OCI-LY3 (cell line): ENCODE data around the gene DNAAF9.

Experiments
- H2AFZ ChIP-seq: fragments of 200-600, 300-600 bp; shearing (Covaris generic); 2 replicates; pipeline ENCODE4 v1.6.0; 2014; ENCODE audit warnings: antibody characterized with exemption, low read depth, low read length
- H3K27ac ChIP-seq: fragments of 200-600, 300-600 bp; sonication (generic); 2 replicates; pipeline ENCODE4 v1.5.1; 2014; ENCODE audit warnings: mild to moderate bottlenecking, low read length, moderate library complexity, mixed read lengths
- H3K27me3 ChIP-seq: fragments of 200-600, 300-600 bp; sonication (generic); 2 replicates; pipeline ENCODE4 v1.6.1; 2014; ENCODE audit warnings: low read depth, low read length, mixed read lengths
- H3K36me3 ChIP-seq: fragments of 200-600, 300-600 bp; sonication (generic); replicated peaks from 2 replicates; pipeline ENCODE3; 2014; ENCODE audit warnings: low read depth, low read length, mixed read lengths
- H3K4me1 ChIP-seq: fragments of 300-600, 200-600 bp; sonication (generic); 2 replicates; pipeline ENCODE4 v1.6.1; 2014; ENCODE audit warnings: low read length, mixed read lengths
- H3K4me2 ChIP-seq: fragments of 200-600, 300-600 bp; sonication (generic); 2 replicates; pipeline ENCODE4 v1.6.1; 2014; ENCODE audit warnings: low read length, mixed read lengths
- H3K4me3 ChIP-seq: fragments of 300-600, 200-600 bp; sonication (generic); 2 replicates; pipeline ENCODE4 v1.5.1; 2014; ENCODE audit warnings: antibody characterized with exemption, mild to moderate bottlenecking, low read length, moderate library complexity
- H3K79me2 ChIP-seq: fragments of 300-600, 200-600 bp; shearing (Covaris generic); 2 replicates; pipeline ENCODE4 v1.6.1; 2014; ENCODE audit warnings: mild to moderate bottlenecking, low read length, mixed read lengths
- H3K9ac ChIP-seq: fragments of 300-600, 200-600 bp; shearing (Covaris generic); 2 replicates; pipeline ENCODE4 v1.6.0; 2014; ENCODE audit warnings: mild to moderate bottlenecking, low read length, moderate library complexity
- H3K9me3 ChIP-seq: fragments of 200-600, 300-600 bp; shearing (Covaris generic); 2 replicates; pipeline ENCODE4 v1.6.1; 2014; ENCODE audit warnings: low read length, mixed read lengths; ENCODE audit not compliant: insufficient read depth
- H4K20me1 ChIP-seq: fragments of 200-600, 300-600 bp; sonication (generic); 2 replicates; pipeline ENCODE4 v1.6.1; 2016; ENCODE audit warnings: low read length, mixed read lengths; ENCODE audit not compliant: insufficient read depth
- EZH2phosphoT487 ChIP-seq: fragments of 200-600 bp; shearing (Covaris generic); IDR thresholded peaks from 2 replicates; pipeline ENCODE4 v1.6.1; 2018; ENCODE audit warnings: antibody characterized with exemption, mixed run types, low read depth
- TF ChIP-seq, protein P1 (sequence below): fragments of 200-600, 300-600 bp; sonication (generic); IDR thresholded peaks from 2 replicates; pipeline ENCODE4 v1.5.1; 2014; ENCODE audit warnings: antibody characterized with exemption, low read length, low read depth

The DNAAF9 gene

DNA sequence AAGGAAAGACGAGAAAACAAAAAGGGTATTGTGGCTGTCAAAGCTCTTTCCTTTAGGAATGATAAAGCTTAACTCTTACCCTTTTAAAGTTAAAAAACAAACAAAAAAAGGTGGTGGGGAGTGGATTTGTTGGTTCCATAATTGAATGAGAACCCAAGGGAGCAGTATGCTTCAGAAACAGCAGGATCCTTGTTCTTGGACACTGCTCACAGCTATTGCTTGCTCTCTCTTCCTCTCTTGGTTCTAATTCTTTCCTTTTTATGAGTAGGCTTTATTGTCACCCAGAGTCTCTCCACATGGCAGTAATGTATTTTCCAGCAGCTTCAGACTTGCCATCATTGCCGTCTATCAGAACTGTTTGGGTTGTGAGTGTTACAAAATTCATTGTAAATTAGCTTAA, 44.7 kb upstream of the DNAAF9 start:
- TF ChIP-seq EZH2phosphoT487, result no peak
- TF ChIP-seq, protein P1, sequence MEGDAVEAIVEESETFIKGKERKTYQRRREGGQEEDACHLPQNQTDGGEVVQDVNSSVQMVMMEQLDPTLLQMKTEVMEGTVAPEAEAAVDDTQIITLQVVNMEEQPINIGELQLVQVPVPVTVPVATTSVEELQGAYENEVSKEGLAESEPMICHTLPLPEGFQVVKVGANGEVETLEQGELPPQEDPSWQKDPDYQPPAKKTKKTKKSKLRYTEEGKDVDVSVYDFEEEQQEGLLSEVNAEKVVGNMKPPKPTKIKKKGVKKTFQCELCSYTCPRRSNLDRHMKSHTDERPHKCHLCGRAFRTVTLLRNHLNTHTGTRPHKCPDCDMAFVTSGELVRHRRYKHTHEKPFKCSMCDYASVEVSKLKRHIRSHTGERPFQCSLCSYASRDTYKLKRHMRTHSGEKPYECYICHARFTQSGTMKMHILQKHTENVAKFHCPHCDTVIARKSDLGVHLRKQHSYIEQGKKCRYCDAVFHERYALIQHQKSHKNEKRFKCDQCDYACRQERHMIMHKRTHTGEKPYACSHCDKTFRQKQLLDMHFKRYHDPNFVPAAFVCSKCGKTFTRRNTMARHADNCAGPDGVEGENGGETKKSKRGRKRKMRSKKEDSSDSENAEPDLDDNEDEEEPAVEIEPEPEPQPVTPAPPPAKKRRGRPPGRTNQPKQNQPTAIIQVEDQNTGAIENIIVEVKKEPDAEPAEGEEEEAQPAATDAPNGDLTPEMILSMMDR, result no peak
- Histone ChIP-seq H3K9ac (no peak overlapping the region), H3K79me2 (no peaks in the 10 kb centered on the region)

DNA sequence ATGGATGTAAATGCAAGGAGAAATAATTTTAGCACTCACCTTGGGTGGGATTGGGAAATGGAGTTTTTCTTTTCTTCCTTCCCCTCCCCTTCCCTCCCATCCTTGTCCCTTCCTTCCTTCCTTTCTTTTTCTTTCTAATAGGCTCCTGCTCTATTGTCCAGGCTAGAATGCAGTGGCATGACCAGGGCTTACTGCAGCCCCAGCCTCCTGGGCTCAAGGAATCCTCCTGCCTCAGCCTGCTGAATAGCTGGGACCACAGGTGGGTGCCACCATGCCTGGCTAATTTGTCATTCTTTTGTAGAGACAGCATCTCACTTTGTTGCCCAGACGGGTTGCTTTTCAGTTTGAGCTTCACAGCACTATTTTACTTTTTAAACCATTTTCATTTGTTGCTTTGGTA, 41.9 kb upstream of the DNAAF9 start:
- H3K4me3 ChIP-seq, result no peak overlapping the region
- H4K20me1 ChIP-seq, result no peaks in the 10 kb centered on the region
- H3K27me3 ChIP-seq, result peaks cover 7% of the 10 kb centered on the region; the same call in 1 of the 2 replicates
- peaks cover 11% of the 10 kb centered on the region for H3K4me1 ChIP-seq
- no peaks in the 10 kb centered on the region for H3K36me3 ChIP-seq
- H3K27ac ChIP-seq, result no peak overlapping the region
- no peak overlapping the region for H2AFZ ChIP-seq
- TF ChIP-seq, protein P1, result no peak
- no peak for TF ChIP-seq EZH2phosphoT487
- no peaks in the 10 kb centered on the region for H3K79me2 ChIP-seq
- H3K9ac ChIP-seq, result no peak overlapping the region
- no peaks in the 10 kb centered on the region for H3K9me3 ChIP-seq
- no peak overlapping the region for H3K4me2 ChIP-seq

More for the DNA sequence above, 44.7 kb upstream of the DNAAF9 start:
- Histone ChIP-seq H3K27me3 (peaks cover 5% of the 10 kb centered on the region), H3K27ac (no peak overlapping the region), H3K4me2 (no peak overlapping the region), H2AFZ (no peak overlapping the region), H4K20me1 (no peaks in the 10 kb centered on the region), H3K4me1 (peaks cover 11% of the 10 kb centered on the region), H3K9me3 (no peaks in the 10 kb centered on the region), H3K4me3 (no peak overlapping the region), H3K36me3 (no peaks in the 10 kb centered on the region)

DNA sequence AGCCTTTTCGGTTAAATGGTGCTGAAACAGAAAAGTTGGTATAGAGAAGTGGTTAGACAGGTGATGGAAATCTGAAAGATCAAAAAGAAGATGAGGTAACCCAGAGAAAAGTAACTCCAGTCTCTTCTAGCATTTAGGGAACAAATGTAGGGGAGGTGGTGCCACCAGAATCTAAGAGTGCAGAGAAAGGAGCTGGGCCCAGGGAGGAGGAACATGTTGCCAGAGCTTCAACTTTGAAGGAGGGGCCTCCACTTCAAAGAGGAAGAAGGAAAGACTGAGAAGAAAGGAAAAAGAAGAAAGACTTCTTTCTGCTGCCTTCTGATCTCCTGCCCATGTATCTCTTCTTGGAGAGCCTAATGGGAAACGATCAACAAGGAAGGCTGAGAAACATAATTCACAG, 39.9 kb upstream of the DNAAF9 start:
- Histone ChIP-seq H3K79me2 (no peaks in the 10 kb centered on the region), H3K9ac (no peak overlapping the region), H3K36me3 (no peaks in the 10 kb centered on the region), H3K27me3 (peaks cover 7% of the 10 kb centered on the region; the same call in 1 of the 2 replicates), H3K27ac (no peak overlapping the region), H3K9me3 (no peaks in the 10 kb centered on the region), H3K4me1 (peaks cover 2% of the 10 kb centered on the region; the same call in 1 of the 2 replicates), H3K4me2 (no peak overlapping the region), H3K4me3 (no peak overlapping the region), H2AFZ (no peak overlapping the region), H4K20me1 (no peaks in the 10 kb centered on the region)
- no peak for TF ChIP-seq EZH2phosphoT487
- TF ChIP-seq, protein P1, result no peak

DNA sequence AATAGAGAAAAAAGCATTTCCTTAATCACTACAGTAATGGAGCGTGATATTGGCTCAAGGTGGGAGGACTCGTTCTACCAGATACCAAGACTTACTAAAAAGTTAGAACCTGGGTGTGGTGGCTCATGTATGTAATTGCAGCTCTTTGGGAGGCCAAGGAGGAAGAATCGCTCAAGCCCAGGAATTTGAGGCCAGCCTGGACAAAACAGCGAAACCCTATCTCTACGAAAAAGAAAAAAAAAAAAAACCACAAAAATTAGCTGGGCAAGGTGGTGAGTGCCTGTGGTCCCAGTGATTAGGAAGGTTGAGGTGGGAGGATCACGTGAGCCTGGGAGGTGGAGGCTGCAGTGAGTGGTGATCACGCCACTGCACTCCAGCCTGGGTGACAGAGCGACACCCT, 39.3 kb upstream of the DNAAF9 start:
- Histone ChIP-seq H2AFZ (no peak overlapping the region), H3K79me2 (no peaks in the 10 kb centered on the region), H4K20me1 (no peaks in the 10 kb centered on the region), H3K27ac (no peak overlapping the region), H3K36me3 (no peaks in the 10 kb centered on the region), H3K27me3 (peaks cover 7% of the 10 kb centered on the region; the same call in 1 of the 2 replicates), H3K9ac (no peak overlapping the region), H3K4me1 (no peaks in the 10 kb centered on the region), H3K4me3 (no peak overlapping the region), H3K4me2 (no peak overlapping the region), H3K9me3 (no peaks in the 10 kb centered on the region)
- no peak for TF ChIP-seq EZH2phosphoT487
- TF ChIP-seq, protein P1, result no peak
